Kidney capillary endothelial cell (primary cell): Measurements from ENCODE around the gene CDHR2.

Experiments
- DNase-seq: peaks from one replicate; pipeline ENCODE4 v3.0.0-alpha.2; 2018; ENCODE audit warnings: low spot score

The CDHR2 gene

GRCh38 chr5:176620333-176620981, 71.3 kb downstream of the CDHR2 start:
- DNase-seq, result no peak

- DNase-seq, result no peak
Measured at GRCh38 chr5:176621661-176622079, 72.5 kb downstream of the CDHR2 start.

- DNase-seq, result no peak
Measured at GRCh38 chr5:176624142-176624541, 75.0 kb downstream of the CDHR2 start.

GRCh38 chr5:176624938-176625337, 75.8 kb downstream of the CDHR2 start:
- DNase-seq, result no peak

- no peak for DNase-seq
Measured at GRCh38 chr5:176625512-176625911, 76.4 kb downstream of the CDHR2 start.

GRCh38 chr5:176625966-176626875, 77.1 kb downstream of the CDHR2 start:
- DNase-seq, result no peak

GRCh38 chr5:176626876-176627236, 77.7 kb downstream of the CDHR2 start:
- no peak for DNase-seq

GRCh38 chr5:176627582-176627981, 78.4 kb downstream of the CDHR2 start:
- DNase-seq, result no peak

- DNase-seq, result no peak
Measured at GRCh38 chr5:176628406-176629228, 79.5 kb downstream of the CDHR2 start.

- no peak for DNase-seq
Measured at GRCh38 chr5:176629317-176629852, 80.2 kb downstream of the CDHR2 start.

GRCh38 chr5:176629853-176630680, 80.9 kb downstream of the CDHR2 start, which contains the start of the genes EIF4E1B and SNCB:
TSS of gene EIF4E1B (plus strand) at chr5:176630675. CDS start at chr5:176642788, 12,113 bp downstream.
TSS of gene SNCB (minus strand) at chr5:176630534. CDS start at chr5:176629654, 880 bp downstream.
- no peak for DNase-seq

- DNase-seq, result no peak
Measured at GRCh38 chr5:176630681-176631222, 81.6 kb downstream of the CDHR2 start.

GRCh38 chr5:176631383-176632200, 82.5 kb downstream of the CDHR2 start:
- DNase-seq, result no peak

GRCh38 chr5:176632745-176633144, 83.6 kb downstream of the CDHR2 start:
- no peak for DNase-seq

GRCh38 chr5:176633598-176633997, 84.5 kb downstream of the CDHR2 start:
- DNase-seq, result no peak

- DNase-seq, result no peak
Measured at GRCh38 chr5:176636426-176636825, 87.3 kb downstream of the CDHR2 start.

- no peak for DNase-seq
Measured at GRCh38 chr5:176637556-176637955, 88.4 kb downstream of the CDHR2 start.

GRCh38 chr5:176638437-176638836, 89.3 kb downstream of the CDHR2 start:
- DNase-seq, result no peak

GRCh38 chr5:176639208-176639607, 90.1 kb downstream of the CDHR2 start:
- no peak for DNase-seq

GRCh38 chr5:176639981-176640380, 90.8 kb downstream of the CDHR2 start:
- DNase-seq, result no peak
